Inflammatory macrophage treated with lipopolysaccharide for 4 hours (primary cell): ENCODE data around the gene ODC1.
"Not testable (repeated sequence)": the region's sequence is repeated elsewhere in the genome, so short reads cannot be mapped to it uniquely, and the experiment has no call there.

Source experiments
- DNase-seq: peaks from one replicate; pipeline ENCODE4 v3.0.0-alpha.2; 2020

Gene ODC1

GRCh38 chr2:10447895-10448575 is at the start of gene ODC1:
Gene ODC1 (minus strand): TSS chr2:10448327. CDS start chr2:10445032, 3,295 bp downstream.
- peak; percentile 92 for DNase-seq

- DNase-seq, result peak; percentile 43
Observed at GRCh38 chr2:10497797-10498251, 49.7 kb upstream of the ODC1 start.

GRCh38 chr2:10495988-10496313 is 47.8 kb upstream of the ODC1 start:
- no peak for DNase-seq

GRCh38 chr2:10495311-10495987 is 47.3 kb upstream of the ODC1 start:
- no peak for DNase-seq

GRCh38 chr2:10494351-10495066 is 46.4 kb upstream of the ODC1 start:
- DNase-seq, result no peak

- DNase-seq, result peak; percentile 2
Observed at GRCh38 chr2:10493634-10494281, 45.6 kb upstream of the ODC1 start.

GRCh38 chr2:10493075-10493633 is 45.0 kb upstream of the ODC1 start:
- no peak for DNase-seq

GRCh38 chr2:10490806-10491291 is 42.7 kb upstream of the ODC1 start:
- DNase-seq, result no peak

GRCh38 chr2:10489842-10490555 is 41.9 kb upstream of the ODC1 start:
- DNase-seq, result no peak

- not testable (repeated sequence) for DNase-seq
Observed at GRCh38 chr2:10488142-10488541, 40.0 kb upstream of the ODC1 start.

- not testable (repeated sequence) for DNase-seq
Observed at GRCh38 chr2:10487741-10488104, 39.6 kb upstream of the ODC1 start.

GRCh38 chr2:10487081-10487740 is 39.1 kb upstream of the ODC1 start:
- DNase-seq, result no peak

GRCh38 chr2:10486601-10487079 is 38.5 kb upstream of the ODC1 start:
- DNase-seq, result no peak

GRCh38 chr2:10486091-10486490 is 38.0 kb upstream of the ODC1 start:
- no peak for DNase-seq

- no peak for DNase-seq
Observed at GRCh38 chr2:10482913-10483312, 34.8 kb upstream of the ODC1 start.

GRCh38 chr2:10482460-10482859 is 34.3 kb upstream of the ODC1 start:
- DNase-seq, result no peak

GRCh38 chr2:10481666-10482157 is 33.6 kb upstream of the ODC1 start:
- no peak for DNase-seq

- DNase-seq, result no peak
Observed at GRCh38 chr2:10481055-10481665, 33.0 kb upstream of the ODC1 start.

- no peak for DNase-seq
Observed at GRCh38 chr2:10480359-10480949, 32.3 kb upstream of the ODC1 start.

- DNase-seq, result no peak
Observed at GRCh38 chr2:10478916-10479315, 30.8 kb upstream of the ODC1 start.

- DNase-seq, result no peak
Observed at GRCh38 chr2:10478298-10478625, 30.1 kb upstream of the ODC1 start.
